ENCODE data around the gene GTF2H1. TPM values are rescaled to one million over a fixed set of nuclear protein-coding genes. Genes with fewer than 3 reads are reported as not detected.

GTF2H1 gene
- total RNA-seq, 1 experiment from 2014 or later = 39.4 TPM

- Mint-ChIP-seq H3K27ac (peak overlapping the region in 1 of 3 experiments; percentile 4; a peak in 1 of 7 replicates), H3K9me3 (no peaks in the 10 kb centered on the region)
Measured at GRCh38 chr11:18288911-18289310, 33.5 kb upstream of the GTF2H1 start.

More at GRCh38 chr11:18288911-18289310, 33.5 kb upstream of the GTF2H1 start:
- Histone ChIP-seq H2BK15ac (ENCODE audit: low read depth, low read length) (no peak overlapping the region), H3K79me2 (ENCODE audit: insufficient read depth, low read length) (no peaks in the 10 kb centered on the region), H3T11ph (ENCODE audit: low read length) (no peak overlapping the region), H3K4me1 (ENCODE audit: insufficient read depth, low read length) (no peaks in the 10 kb centered on the region), H2BK12ac (ENCODE audit: insufficient read length, low read depth, low read length) (no peak overlapping the region), H3K4ac (ENCODE audit: low read depth, low read length) (no peak overlapping the region), H3K4me2 (ENCODE audit: insufficient read depth, insufficient read length, low read length) (no peak overlapping the region), H3K56ac (ENCODE audit: insufficient read length, low read depth, low read length) (no peak overlapping the region), H3K23ac (ENCODE audit: insufficient read length, low read depth, low read length) (no peak overlapping the region), H3K9ac (ENCODE audit: extremely low read depth, insufficient read length, low read length) (no peak overlapping the region), H2AFZ (ENCODE audit: low read length) (no peak overlapping the region), H2AK5ac (ENCODE audit: insufficient read length, low read length) (no peak overlapping the region), H3K18ac (ENCODE audit: insufficient read length, low read depth, low read length) (no peak overlapping the region), H4K5ac (ENCODE audit: insufficient read length, low read depth, low read length) (no peak overlapping the region), H3K79me1 (ENCODE audit: insufficient read depth, low read depth, low read length, poor library complexity, severe bottlenecking) (no peaks in the 10 kb centered on the region), H3K14ac (ENCODE audit: insufficient read depth, low read length) (no peak overlapping the region), H2BK120ac (ENCODE audit: low read depth, low read length, poor library complexity, severe bottlenecking) (no peak overlapping the region), H2BK5ac (ENCODE audit: insufficient read length, low read length) (no peak overlapping the region), H4K20me1 (ENCODE audit: control insufficient read depth, insufficient read depth, insufficient read length) (no peaks in the 10 kb centered on the region), H3K27ac (ENCODE audit: insufficient read length, low read depth, low read length) (no peak overlapping the region), H3K27me3 (ENCODE audit: insufficient read depth, low read length) (no peaks in the 10 kb centered on the region), H4K91ac (ENCODE audit: insufficient read length, low read depth, low read length) (no peak overlapping the region), H3K23me2 (ENCODE audit: insufficient read length, low read depth, low read length, poor library complexity, severe bottlenecking) (no peaks in the 10 kb centered on the region), H2BK20ac (ENCODE audit: low read depth, low read length, poor library complexity, severe bottlenecking) (no peak overlapping the region), H3K9me3 (ENCODE audit: control insufficient read depth, low read depth, low read length) (no peaks in the 10 kb centered on the region), H4K8ac (replicated peaks; ENCODE audit: insufficient read length, low read depth, low read length) (no peak overlapping the region)
- H3K36me3 Mint-ChIP-seq (ENCODE audit: insufficient read depth in 1 of 3, low read depth in 3 of 3) = peaks cover 24 to 71% (median 70%) of the 10 kb centered on the region in 3 experiments; a peak in 6 of 7 replicates
- TF ChIP-seq CTCF (conservative IDR thresholded peaks at IDR 0.05) = no peak
- DNase-seq = no peak
- H3K4me3 Mint-ChIP-seq = no peak overlapping the region
- WGBS (ENCODE audit: extremely low coverage, insufficient read length, low lambda C conversion rate) = no CpG with 5 or more reads among the region's 4 CpGs
- H3K27me3 Mint-ChIP-seq (ENCODE audit: low read depth) = no peaks in the 10 kb centered on the region
- no peaks in the 10 kb centered on the region for H3K4me1 Mint-ChIP-seq

Data from H9 (cell line).